HEK293 (cell line): ENCODE data around the gene SUSD4.

Experiments
- CTCF ChIP-seq: fragments of 450-650 bp; formaldehyde crosslinking; IDR thresholded peaks from 2 replicates; pipeline ENCODE4 v1.5.1; 2016; ENCODE audit warnings: missing biosample characterization, missing genetic modification characterization
- IKZF3 ChIP-seq: fragments of 450-650 bp; IDR thresholded peaks from 2 replicates; pipeline ENCODE4 v1.5.0; 2018; ENCODE audit warnings: missing biosample characterization, mild to moderate bottlenecking, missing genetic modification characterization, moderate library complexity
- MYNN ChIP-seq: fragments of 450-650 bp; formaldehyde crosslinking; IDR thresholded peaks from 2 replicates; pipeline ENCODE4 v1.5.1; 2016; ENCODE audit warnings: missing biosample characterization, missing genetic modification characterization, borderline replicate concordance
- OSR2 ChIP-seq: fragments of 450-650 bp; formaldehyde crosslinking; IDR thresholded peaks from 2 replicates; pipeline ENCODE4 v1.5.1; 2016; ENCODE audit warnings: missing biosample characterization, missing genetic modification characterization
- PATZ1 ChIP-seq: fragments of 450-650 bp; formaldehyde crosslinking; IDR thresholded peaks from 2 replicates; pipeline ENCODE4 v1.5.1; 2016; ENCODE audit warnings: missing biosample characterization, missing genetic modification characterization
- PRDM10 ChIP-seq: fragments of 450-650 bp; formaldehyde crosslinking; IDR thresholded peaks from 2 replicates; pipeline ENCODE4 v1.5.1; 2016; ENCODE audit warnings: missing biosample characterization, missing genetic modification characterization
- REST ChIP-seq: fragments of 450-650 bp; formaldehyde crosslinking; IDR thresholded peaks from 2 replicates; pipeline ENCODE4 v1.5.1; 2016; ENCODE audit warnings: missing biosample characterization, missing genetic modification characterization
- ZFP41 ChIP-seq: fragments of 450-650 bp; formaldehyde crosslinking; IDR thresholded peaks from 2 replicates; pipeline ENCODE4 v1.5.1; 2016; ENCODE audit warnings: missing biosample characterization, missing genetic modification characterization, borderline replicate concordance
- ZNF274 ChIP-seq, 2 experiments: fragments of 200-500 bp in 1 of 2; fragments of 450-650 bp in 1 of 2; sonication (Bioruptor generic) in 1 of 2; formaldehyde crosslinking in 1 of 2; IDR thresholded peaks; 2 replicates each; pipeline versions ENCODE4 v1.5.1 to v1.6.1; 2014 to 2016; ENCODE audit warnings: borderline replicate concordance in 1 of 2, inconsistent platforms in 1 of 2, low read length in 1 of 2, missing biosample characterization in 1 of 2, missing genetic modification characterization in 1 of 2
- ZNF341 ChIP-seq: fragments of 450-650 bp; formaldehyde crosslinking; IDR thresholded peaks from 2 replicates; pipeline ENCODE4; 2016; ENCODE audit warnings: low read depth, missing biosample characterization, missing genetic modification characterization
- ZNF747 ChIP-seq: fragments of 450-650 bp; formaldehyde crosslinking; IDR thresholded peaks from 2 replicates; pipeline ENCODE4 v1.5.1; 2016; ENCODE audit warnings: missing biosample characterization, missing genetic modification characterization
- ZNF830 ChIP-seq: fragments of 450-650 bp; IDR thresholded peaks from 2 replicates; pipeline ENCODE4 v1.5.0; 2018; ENCODE audit warnings: missing biosample characterization, missing genetic modification characterization, low read depth, mild to moderate bottlenecking, moderate library complexity
- TF ChIP-seq, protein P1 (sequence below): fragments of 450-650 bp; formaldehyde crosslinking; IDR thresholded peaks from 2 replicates; pipeline ENCODE4 v1.5.1; 2016; ENCODE audit warnings: missing biosample characterization, missing genetic modification characterization

GRCh38 chr1:223331301-223331700, 32.7 kb downstream of the SUSD4 start:
- TF ChIP-seq, protein P1, sequence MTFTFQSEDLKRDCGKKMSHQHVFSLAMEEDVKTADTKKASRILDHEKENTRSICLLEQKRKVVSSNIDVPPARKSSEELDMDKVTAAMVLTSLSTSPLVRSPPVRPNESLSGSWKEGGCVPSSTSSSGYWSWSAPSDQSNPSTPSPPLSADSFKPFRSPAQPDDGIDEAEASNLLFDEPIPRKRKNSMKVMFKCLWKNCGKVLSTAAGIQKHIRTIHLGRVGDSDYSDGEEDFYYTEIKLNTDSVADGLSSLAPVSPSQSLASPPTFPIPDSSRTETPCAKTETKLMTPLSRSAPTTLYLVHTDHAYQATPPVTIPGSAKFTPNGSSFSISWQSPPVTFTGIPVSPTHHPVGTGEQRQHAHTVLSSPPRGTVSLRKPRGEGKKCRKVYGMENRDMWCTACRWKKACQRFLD (tag by site-specific recombination), result no peak
- TF ChIP-seq CTCF (tag by site-specific recombination) (no peak), REST (tag by site-specific recombination) (no peak), PATZ1 (tag by site-specific recombination) (no peak), ZNF830 (no peak), PRDM10 (tag by site-specific recombination) (no peak), ZNF341 (no peak), ZNF274 (IDR thresholded peaks at IDR 0.05; ENCODE audit: low read length) (no peak), ZNF274 (tag by site-specific recombination; IDR thresholded peaks at IDR 0.05; ENCODE audit: borderline replicate concordance) (no peak), ZNF747 (tag by site-specific recombination) (no peak), MYNN (tag by site-specific recombination) (no peak), OSR2 (no peak), IKZF3 (tag by site-specific recombination) (no peak), ZFP41 (tag by site-specific recombination) (no peak)
